ENCODE measurements around the gene MYH10. TPM values are rescaled to one million over a fixed set of nuclear protein-coding genes. Genes with fewer than 3 reads are reported as not detected.

The MYH10 gene
- total RNA-seq, 1 experiment from 2014 or later: 84.4 TPM

GRCh38 chr17:8608001-8608400 is 22.5 kb downstream of the MYH10 start:
- Histone ChIP-seq H3K4me3 (ENCODE audit: insufficient read depth, low read depth, low read length) (no peak overlapping the region), H3K36me3 (replicated peaks; ENCODE audit: control insufficient read depth, insufficient read depth, low read length) (peaks cover 3% of the 10 kb centered on the region; the same call in 1 of the 2 replicates), H3K27me3 (ENCODE audit: control insufficient read depth, insufficient read depth, low read length) (no peaks in the 10 kb centered on the region)
- DNase-seq: no peak

GRCh38 chr17:8606401-8606800 is 24.1 kb downstream of the MYH10 start:
- Histone ChIP-seq H3K27me3 (ENCODE audit: control insufficient read depth, insufficient read depth, low read length) (no peaks in the 10 kb centered on the region), H3K4me3 (ENCODE audit: insufficient read depth, low read depth, low read length) (no peak overlapping the region), H3K36me3 (replicated peaks; ENCODE audit: control insufficient read depth, insufficient read depth, low read length) (peaks cover 1% of the 10 kb centered on the region; the same call in 1 of the 2 replicates)
- DNase-seq: no peak

GRCh38 chr17:8602679-8603078 is 27.8 kb downstream of the MYH10 start:
- no peak overlapping the region for H3K4me3 ChIP-seq (ENCODE audit: insufficient read depth, low read depth, low read length)
- DNase-seq: no peak
- peaks cover 3% of the 10 kb centered on the region for H3K36me3 ChIP-seq (replicated peaks; ENCODE audit: control insufficient read depth, insufficient read depth, low read length)
- H3K27me3 ChIP-seq (ENCODE audit: control insufficient read depth, insufficient read depth, low read length): no peaks in the 10 kb centered on the region

GRCh38 chr17:8599351-8600011 is 31.0 kb downstream of the MYH10 start:
- no peak for DNase-seq
- H3K36me3 ChIP-seq (replicated peaks; ENCODE audit: control insufficient read depth, insufficient read depth, low read length): peaks cover 3% of the 10 kb centered on the region
- H3K4me3 ChIP-seq (ENCODE audit: insufficient read depth, low read depth, low read length): no peak overlapping the region
- H3K27me3 ChIP-seq (ENCODE audit: control insufficient read depth, insufficient read depth, low read length): no peaks in the 10 kb centered on the region

- Histone ChIP-seq H3K36me3 (replicated peaks; ENCODE audit: control insufficient read depth, insufficient read depth, low read length) (peaks cover 3% of the 10 kb centered on the region), H3K4me3 (ENCODE audit: insufficient read depth, low read depth, low read length) (no peak overlapping the region)
These were observed 31.6 kb downstream of the MYH10 start for GRCh38 chr17:8598913-8599312.

GRCh38 chr17:8593830-8594229 is 36.7 kb downstream of the MYH10 start:
- Histone ChIP-seq H3K36me3 (replicated peaks; ENCODE audit: control insufficient read depth, insufficient read depth, low read length) (no peaks in the 10 kb centered on the region; the same call in 1 of the 2 replicates), H3K27me3 (ENCODE audit: control insufficient read depth, insufficient read depth, low read length) (no peaks in the 10 kb centered on the region), H3K4me3 (ENCODE audit: insufficient read depth, low read depth, low read length) (no peak overlapping the region)
- no peak for DNase-seq

More at GRCh38 chr17:8598913-8599312, 31.6 kb downstream of the MYH10 start:
- no peak for DNase-seq
- H3K27me3 ChIP-seq (ENCODE audit: control insufficient read depth, insufficient read depth, low read length): no peaks in the 10 kb centered on the region

- DNase-seq: no peak
These were observed 37.2 kb downstream of the MYH10 start for GRCh38 chr17:8593276-8593675.

GRCh38 chr17:8588877-8589554 is 41.5 kb downstream of the MYH10 start:
- Histone ChIP-seq H3K4me3 (ENCODE audit: insufficient read depth, low read depth, low read length) (no peak overlapping the region), H3K36me3 (replicated peaks; ENCODE audit: control insufficient read depth, insufficient read depth, low read length) (peaks cover 7% of the 10 kb centered on the region), H3K27me3 (ENCODE audit: control insufficient read depth, insufficient read depth, low read length) (no peaks in the 10 kb centered on the region)
- no peak for DNase-seq

More at GRCh38 chr17:8593276-8593675, 37.2 kb downstream of the MYH10 start:
- Histone ChIP-seq H3K27me3 (ENCODE audit: control insufficient read depth, insufficient read depth, low read length) (no peaks in the 10 kb centered on the region), H3K4me3 (ENCODE audit: insufficient read depth, low read depth, low read length) (no peak overlapping the region), H3K36me3 (replicated peaks; ENCODE audit: control insufficient read depth, insufficient read depth, low read length) (no peaks in the 10 kb centered on the region; the same call in 1 of the 2 replicates)

GRCh38 chr17:8586766-8587165 is 43.8 kb downstream of the MYH10 start:
- no peaks in the 10 kb centered on the region for H3K27me3 ChIP-seq (ENCODE audit: control insufficient read depth, insufficient read depth, low read length)
- peaks cover 7% of the 10 kb centered on the region for H3K36me3 ChIP-seq (replicated peaks; ENCODE audit: control insufficient read depth, insufficient read depth, low read length)
- no peak for DNase-seq
- no peak overlapping the region for H3K4me3 ChIP-seq (ENCODE audit: insufficient read depth, low read depth, low read length)

GRCh38 chr17:8585911-8586310 is 44.6 kb downstream of the MYH10 start:
- Histone ChIP-seq H3K36me3 (replicated peaks; ENCODE audit: control insufficient read depth, insufficient read depth, low read length) (peaks cover 7% of the 10 kb centered on the region), H3K27me3 (ENCODE audit: control insufficient read depth, insufficient read depth, low read length) (no peaks in the 10 kb centered on the region), H3K4me3 (ENCODE audit: insufficient read depth, low read depth, low read length) (no peak overlapping the region)
- no peak for DNase-seq

GRCh38 chr17:8583954-8584353 is 46.6 kb downstream of the MYH10 start:
- DNase-seq: no peak
- Histone ChIP-seq H3K4me3 (ENCODE audit: insufficient read depth, low read depth, low read length) (no peak overlapping the region), H3K36me3 (replicated peaks; ENCODE audit: control insufficient read depth, insufficient read depth, low read length) (peaks cover 7% of the 10 kb centered on the region), H3K27me3 (ENCODE audit: control insufficient read depth, insufficient read depth, low read length) (no peaks in the 10 kb centered on the region)

GRCh38 chr17:8580952-8581658 is 49.4 kb downstream of the MYH10 start:
- no peak overlapping the region for H3K4me3 ChIP-seq (ENCODE audit: insufficient read depth, low read depth, low read length)
- H3K36me3 ChIP-seq (replicated peaks; ENCODE audit: control insufficient read depth, insufficient read depth, low read length): peaks cover 7% of the 10 kb centered on the region
- H3K27me3 ChIP-seq (ENCODE audit: control insufficient read depth, insufficient read depth, low read length): no peaks in the 10 kb centered on the region
- no peak for DNase-seq

GRCh38 chr17:8577868-8578267 is 52.7 kb downstream of the MYH10 start:
- Histone ChIP-seq H3K27me3 (ENCODE audit: control insufficient read depth, insufficient read depth, low read length) (no peaks in the 10 kb centered on the region), H3K36me3 (replicated peaks; ENCODE audit: control insufficient read depth, insufficient read depth, low read length) (peaks cover 7% of the 10 kb centered on the region), H3K4me3 (ENCODE audit: insufficient read depth, low read depth, low read length) (no peak overlapping the region)
- DNase-seq: no peak

- no peaks in the 10 kb centered on the region for H3K27me3 ChIP-seq (ENCODE audit: control insufficient read depth, insufficient read depth, low read length)
These were observed 53.8 kb downstream of the MYH10 start for GRCh38 chr17:8576559-8577294.

More at GRCh38 chr17:8576559-8577294, 53.8 kb downstream of the MYH10 start:
- Histone ChIP-seq H3K4me3 (ENCODE audit: insufficient read depth, low read depth, low read length) (no peak overlapping the region), H3K36me3 (replicated peaks; ENCODE audit: control insufficient read depth, insufficient read depth, low read length) (peaks cover 7% of the 10 kb centered on the region)
- DNase-seq: no peak

All from H7 (cell line).